ENCODE data around the gene GTF2H4.

GRCh38 chr6:30882204-30882758 is 25.7 kb upstream of the GTF2H4 start:
- TF ChIP-seq CTCF (IDR thresholded peaks at IDR 0.05; ENCODE audit: insufficient read depth, low read length, poor library complexity, severe bottlenecking) (no peak), EZH2phosphoT487 (conservative IDR thresholded peaks at IDR 0.05; ENCODE audit: low read length) (no peak)

All from SU-DHL-6 (cell line).